Measurements from ENCODE around the gene SNAPC1. TPM values are rescaled to one million over a fixed set of nuclear protein-coding genes. Genes with fewer than 3 reads are reported as not detected.
"Not testable (repeated sequence)": the region's sequence is repeated elsewhere in the genome, so short reads cannot be mapped to it uniquely, and the experiment has no call there.

Gene SNAPC1
- total RNA-seq, 1 experiment from 2014 or later = 33.4 TPM

GRCh38 chr14:61752626-61753025 lies 9.6 kb upstream of the SNAPC1 start:
- no peaks in the 10 kb centered on the region for H3K27me3 ChIP-seq (ENCODE audit: low read length)
- H3K4me1 ChIP-seq (ENCODE audit: low read length) = peaks cover 56% of the 10 kb centered on the region
- H3K4me3 ChIP-seq (ENCODE audit: low read length) = peak overlapping the region; percentile 80
- H4K20me1 ChIP-seq (ENCODE audit: insufficient read depth, low read depth, low read length) = peaks cover 11% of the 10 kb centered on the region; the same call in 1 of the 2 replicates
- H3K9me2 ChIP-seq (replicated peaks; ENCODE audit: insufficient read depth, low read length) = no peaks in the 10 kb centered on the region
- peak overlapping the region; percentile 90 for H3K27ac ChIP-seq (ENCODE audit: low read length)
- H3K36me3 ChIP-seq (ENCODE audit: insufficient read depth, low read length) = peaks cover 22% of the 10 kb centered on the region
- peak; percentile 86 for DNase-seq
- no peak overlapping the region for H2AFZ ChIP-seq (ENCODE audit: low read length)
- peak overlapping the region; percentile 81 for H3K9ac ChIP-seq (ENCODE audit: low read length)
- peaks cover 32% of the 10 kb centered on the region for H3K79me2 ChIP-seq (ENCODE audit: low read length)
- H3K4me2 ChIP-seq (ENCODE audit: low read depth, low read length, poor library complexity, severe bottlenecking) = peak overlapping the region; percentile 82
- no peaks in the 10 kb centered on the region for H3K9me3 ChIP-seq (ENCODE audit: low read length)

DNA sequence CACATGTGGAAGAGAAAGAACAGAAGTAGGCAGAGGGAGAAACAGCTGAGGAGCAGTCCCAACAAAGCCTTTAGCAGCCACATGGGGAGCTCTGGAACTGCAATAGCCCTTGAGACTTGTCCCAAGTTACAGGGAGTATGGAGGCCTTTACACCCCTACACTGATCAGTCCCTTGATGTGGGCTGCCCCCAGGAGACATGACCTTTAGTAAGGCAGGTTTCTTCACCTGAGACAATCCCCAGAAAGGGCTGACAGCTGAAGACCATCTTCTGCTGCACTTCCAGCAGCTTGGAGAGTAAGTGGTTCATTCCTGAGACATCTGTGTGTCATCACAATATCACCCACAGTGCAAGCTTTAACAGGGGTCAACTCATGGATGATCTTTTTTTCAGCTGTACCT lies 8.6 kb upstream of the SNAPC1 start:
- DNase-seq = no peak

GRCh38 chr14:61754627-61755381 lies 7.4 kb upstream of the SNAPC1 start:
- no peaks in the 10 kb centered on the region for H3K9me2 ChIP-seq (replicated peaks; ENCODE audit: insufficient read depth, low read length)
- no peaks in the 10 kb centered on the region for H3K9me3 ChIP-seq (ENCODE audit: low read length)
- no peak overlapping the region for H3K4me2 ChIP-seq (ENCODE audit: low read depth, low read length, poor library complexity, severe bottlenecking)
- no peak for DNase-seq
- no peaks in the 10 kb centered on the region for H4K20me1 ChIP-seq (ENCODE audit: insufficient read depth, low read depth, low read length)
- no peaks in the 10 kb centered on the region for H3K27me3 ChIP-seq (ENCODE audit: low read length)
- H3K4me1 ChIP-seq (ENCODE audit: low read length) = peaks cover 34% of the 10 kb centered on the region
- H3K79me2 ChIP-seq (ENCODE audit: low read length) = peaks cover 10% of the 10 kb centered on the region
- no peak overlapping the region for H2AFZ ChIP-seq (ENCODE audit: low read length)
- no peak overlapping the region for H3K27ac ChIP-seq (ENCODE audit: low read length)
- H3K36me3 ChIP-seq (ENCODE audit: insufficient read depth, low read length) = peaks cover 2% of the 10 kb centered on the region; the same call in 1 of the 2 replicates
- no peak overlapping the region for H3K9ac ChIP-seq (ENCODE audit: low read length)
- H3K4me3 ChIP-seq (ENCODE audit: low read length) = no peak overlapping the region

More for the DNA sequence above, 8.6 kb upstream of the SNAPC1 start:
- peak overlapping the region; percentile 82 for H3K4me2 ChIP-seq (ENCODE audit: low read depth, low read length, poor library complexity, severe bottlenecking)
- peaks cover 13% of the 10 kb centered on the region for H3K36me3 ChIP-seq (ENCODE audit: insufficient read depth, low read length)
- H3K4me3 ChIP-seq (ENCODE audit: low read length) = no peak overlapping the region
- H3K79me2 ChIP-seq (ENCODE audit: low read length) = peaks cover 22% of the 10 kb centered on the region
- peaks cover 46% of the 10 kb centered on the region for H3K4me1 ChIP-seq (ENCODE audit: low read length)
- H3K9me3 ChIP-seq (ENCODE audit: low read length) = no peaks in the 10 kb centered on the region
- no peak overlapping the region for H2AFZ ChIP-seq (ENCODE audit: low read length)
- H3K9ac ChIP-seq (ENCODE audit: low read length) = no peak overlapping the region
- peaks cover 4% of the 10 kb centered on the region; the same call in 1 of the 2 replicates for H4K20me1 ChIP-seq (ENCODE audit: insufficient read depth, low read depth, low read length)
- H3K27ac ChIP-seq (ENCODE audit: low read length) = peak overlapping the region; percentile 90
- H3K9me2 ChIP-seq (replicated peaks; ENCODE audit: insufficient read depth, low read length) = no peaks in the 10 kb centered on the region
- H3K27me3 ChIP-seq (ENCODE audit: low read length) = no peaks in the 10 kb centered on the region

DNA sequence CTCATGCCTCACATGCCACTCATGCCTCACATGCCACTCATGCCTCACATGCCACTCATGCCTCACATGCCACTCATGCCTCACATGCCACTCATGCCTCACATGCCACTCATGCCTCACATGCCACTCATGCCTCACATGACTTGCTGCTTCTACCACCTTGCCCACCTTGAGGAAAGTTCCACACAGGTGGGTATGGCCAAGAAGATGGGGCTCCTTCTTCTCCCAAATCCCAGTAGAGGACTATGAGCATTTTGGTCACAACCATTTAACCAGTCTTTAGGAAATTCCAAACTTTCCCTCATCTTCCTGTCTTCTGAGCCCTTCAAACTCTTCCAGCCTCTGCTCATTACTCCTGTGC lies 6.9 kb upstream of the SNAPC1 start:
- not testable (repeated sequence) for H3K9me2 ChIP-seq (replicated peaks; ENCODE audit: insufficient read depth, low read length); H3K79me2 ChIP-seq (ENCODE audit: low read length); DNase-seq; H3K4me3 ChIP-seq (ENCODE audit: low read length); H3K27ac ChIP-seq (ENCODE audit: low read length); H3K9ac ChIP-seq (ENCODE audit: low read length); H3K4me2 ChIP-seq (ENCODE audit: low read depth, low read length, poor library complexity, severe bottlenecking); H3K36me3 ChIP-seq (ENCODE audit: insufficient read depth, low read length); H3K9me3 ChIP-seq (ENCODE audit: low read length); H3K27me3 ChIP-seq (ENCODE audit: low read length); H4K20me1 ChIP-seq (ENCODE audit: insufficient read depth, low read depth, low read length); H2AFZ ChIP-seq (ENCODE audit: low read length)
- peaks cover 28% of the 10 kb centered on the region for H3K4me1 ChIP-seq (ENCODE audit: low read length)

DNA sequence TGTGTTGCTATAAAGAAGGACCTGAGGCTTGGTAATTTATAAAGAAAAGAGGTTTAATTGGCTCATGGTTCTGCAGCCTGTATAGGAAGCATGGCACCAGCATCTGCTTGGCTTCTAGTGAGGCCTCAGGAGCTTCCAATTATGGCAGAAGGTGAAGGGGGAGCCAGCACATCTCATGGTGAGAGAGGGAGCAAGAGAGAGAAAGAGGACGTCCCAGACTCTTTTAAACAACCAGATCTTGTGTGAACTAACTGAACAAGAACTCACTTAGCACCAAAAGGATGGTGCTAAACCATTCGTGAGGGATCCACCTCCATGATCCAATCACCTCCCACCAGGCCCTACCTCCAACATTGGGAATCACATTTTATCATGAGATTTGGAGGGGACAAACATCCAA lies 6.1 kb upstream of the SNAPC1 start:
- Histone ChIP-seq H3K27ac (ENCODE audit: low read length) (no peak overlapping the region), H2AFZ (ENCODE audit: low read length) (no peak overlapping the region), H3K4me2 (ENCODE audit: low read depth, low read length, poor library complexity, severe bottlenecking) (no peak overlapping the region), H3K9me2 (replicated peaks; ENCODE audit: insufficient read depth, low read length) (no peaks in the 10 kb centered on the region), H4K20me1 (ENCODE audit: insufficient read depth, low read depth, low read length) (no peaks in the 10 kb centered on the region), H3K36me3 (ENCODE audit: insufficient read depth, low read length) (no peaks in the 10 kb centered on the region), H3K9ac (ENCODE audit: low read length) (no peak overlapping the region), H3K4me1 (ENCODE audit: low read length) (peaks cover 27% of the 10 kb centered on the region), H3K9me3 (ENCODE audit: low read length) (no peaks in the 10 kb centered on the region), H3K27me3 (ENCODE audit: low read length) (no peaks in the 10 kb centered on the region), H3K4me3 (ENCODE audit: low read length) (no peak overlapping the region), H3K79me2 (ENCODE audit: low read length) (no peaks in the 10 kb centered on the region)
- no peak for DNase-seq

- peaks cover 25% of the 10 kb centered on the region for H3K4me1 ChIP-seq (ENCODE audit: low read length)
- H3K9me2 ChIP-seq (replicated peaks; ENCODE audit: insufficient read depth, low read length) = no peaks in the 10 kb centered on the region
- H2AFZ ChIP-seq (ENCODE audit: low read length) = no peak overlapping the region
- peaks cover 27% of the 10 kb centered on the region for H3K79me2 ChIP-seq (ENCODE audit: low read length)
- peaks cover 5% of the 10 kb centered on the region; the same call in 1 of the 2 replicates for H4K20me1 ChIP-seq (ENCODE audit: insufficient read depth, low read depth, low read length)
- no peak overlapping the region for H3K9ac ChIP-seq (ENCODE audit: low read length)
- H3K27ac ChIP-seq (ENCODE audit: low read length) = no peak overlapping the region
- no peaks in the 10 kb centered on the region for H3K36me3 ChIP-seq (ENCODE audit: insufficient read depth, low read length)
- no peaks in the 10 kb centered on the region for H3K27me3 ChIP-seq (ENCODE audit: low read length)
- no peak for DNase-seq
- no peak overlapping the region for H3K4me2 ChIP-seq (ENCODE audit: low read depth, low read length, poor library complexity, severe bottlenecking)
- H3K4me3 ChIP-seq (ENCODE audit: low read length) = no peak overlapping the region
- no peaks in the 10 kb centered on the region for H3K9me3 ChIP-seq (ENCODE audit: low read length)
Measured at GRCh38 chr14:61759878-61760277, 2.3 kb upstream of the SNAPC1 start.

DNA sequence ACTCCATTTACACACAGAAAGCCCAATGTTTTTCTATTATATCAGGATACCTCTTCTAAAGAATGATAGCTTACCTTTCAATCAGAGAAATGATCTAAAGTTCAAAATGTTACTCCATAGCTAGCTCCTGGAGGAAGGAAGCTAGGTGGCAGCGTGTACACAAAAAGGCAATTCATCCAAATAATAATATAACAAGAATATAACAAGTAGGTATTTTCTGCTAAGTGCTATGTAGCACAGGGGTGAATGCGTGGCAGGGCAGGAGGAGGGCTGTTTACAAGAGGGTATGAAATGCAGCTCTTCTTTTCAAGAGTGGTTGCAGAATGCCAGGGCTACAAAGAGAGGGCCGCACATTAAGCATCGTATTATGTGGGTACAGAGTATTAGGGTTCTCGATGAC lies 663 bp upstream of the SNAPC1 start:
- Histone ChIP-seq H3K36me3 (ENCODE audit: insufficient read depth, low read length) (peaks cover 11% of the 10 kb centered on the region; the same call in 1 of the 2 replicates), H3K27me3 (ENCODE audit: low read length) (no peaks in the 10 kb centered on the region), H3K4me3 (ENCODE audit: low read length) (peak overlapping the region; percentile 99), H4K20me1 (ENCODE audit: insufficient read depth, low read depth, low read length) (peaks cover 5% of the 10 kb centered on the region; the same call in 1 of the 2 replicates), H3K9me3 (ENCODE audit: low read length) (no peaks in the 10 kb centered on the region), H3K79me2 (ENCODE audit: low read length) (peaks cover 44% of the 10 kb centered on the region), H3K9ac (ENCODE audit: low read length) (peak overlapping the region; percentile 79), H2AFZ (ENCODE audit: low read length) (peak overlapping the region; percentile 45), H3K27ac (ENCODE audit: low read length) (peak overlapping the region; percentile 84), H3K4me1 (ENCODE audit: low read length) (peaks cover 41% of the 10 kb centered on the region), H3K9me2 (replicated peaks; ENCODE audit: insufficient read depth, low read length) (no peaks in the 10 kb centered on the region), H3K4me2 (ENCODE audit: low read depth, low read length, poor library complexity, severe bottlenecking) (peak overlapping the region; percentile 86)
- peak; percentile 57 for DNase-seq

- no peaks in the 10 kb centered on the region for H3K27me3 ChIP-seq (ENCODE audit: low read length)
- peak; percentile 56 for DNase-seq
- H3K4me3 ChIP-seq (ENCODE audit: low read length) = peak overlapping the region; percentile 99
- H3K4me2 ChIP-seq (ENCODE audit: low read depth, low read length, poor library complexity, severe bottlenecking) = peak overlapping the region; percentile 86
- peak overlapping the region; percentile 96 for H3K9ac ChIP-seq (ENCODE audit: low read length)
- H2AFZ ChIP-seq (ENCODE audit: low read length) = no peak overlapping the region
- H3K9me3 ChIP-seq (ENCODE audit: low read length) = no peaks in the 10 kb centered on the region
- H3K4me1 ChIP-seq (ENCODE audit: low read length) = peaks cover 41% of the 10 kb centered on the region
- peaks cover 29% of the 10 kb centered on the region for H3K36me3 ChIP-seq (ENCODE audit: insufficient read depth, low read length)
- H3K9me2 ChIP-seq (replicated peaks; ENCODE audit: insufficient read depth, low read length) = no peaks in the 10 kb centered on the region
- H4K20me1 ChIP-seq (ENCODE audit: insufficient read depth, low read depth, low read length) = peaks cover 5% of the 10 kb centered on the region; the same call in 1 of the 2 replicates
- peak overlapping the region; percentile 75 for H3K27ac ChIP-seq (ENCODE audit: low read length)
- peaks cover 67% of the 10 kb centered on the region for H3K79me2 ChIP-seq (ENCODE audit: low read length)
Measured at GRCh38 chr14:61764342-61765122, 2.3 kb downstream of the SNAPC1 start.
